Natural killer cell (primary cell): ENCODE results near the gene ACSS1. TPM values are rescaled to one million over a fixed set of nuclear protein-coding genes. Genes with fewer than 3 reads are reported as not detected.

Experiments used
- ATAC-seq, 3 donors: fragments of 150-1000 bp in 2 of 3; fragments of 200-7000 bp in 1 of 3; cut with Tn5 transposase; 1 replicate in 1 of 3; 2 replicates in 2 of 3; pipeline ENCODE4 v1.10.0; 2021; ENCODE audit warnings: mild to moderate bottlenecking in 2 of 3, moderate library complexity in 2 of 3
- DNase-seq, 2 donors: peaks; one replicate each; pipeline versions ENCODE4 v3.0.0 to v3.0.0-alpha.2; 2013 to 2021; ENCODE audit warnings: mixed read lengths in 1 of 2
- H3K27ac ChIP-seq: one replicate; pipeline ENCODE4 v1.5.1; 2013; ENCODE audit warnings: mild to moderate bottlenecking, low read length
- H3K27me3 ChIP-seq: one replicate; pipeline ENCODE4 v1.6.1; 2013; ENCODE audit warnings: low read length; ENCODE audit not compliant: control insufficient read depth, insufficient read depth
- H3K36me3 ChIP-seq: one replicate; pipeline ENCODE4 v1.6.1; 2013; ENCODE audit warnings: low read length; ENCODE audit not compliant: control insufficient read depth, insufficient read depth
- H3K4me1 ChIP-seq: one replicate; pipeline ENCODE4 v1.6.1; 2013; ENCODE audit warnings: low read length; ENCODE audit not compliant: control insufficient read depth, insufficient read depth
- H3K4me3 ChIP-seq: one replicate; pipeline ENCODE4 v1.5.1; 2013; ENCODE audit warnings: low read length
- H3K9me3 ChIP-seq: one replicate; pipeline ENCODE4 v1.6.1; 2013; ENCODE audit warnings: low read length; ENCODE audit not compliant: control insufficient read depth, insufficient read depth
- H3K27ac Mint-ChIP-seq, 2 donors: one replicate each; pipeline ENCODE4 v1.8.0; 2022; ENCODE audit warnings: mild to moderate bottlenecking in 2 of 2, mixed read lengths in 2 of 2, moderate library complexity in 1 of 2
- H3K27me3 Mint-ChIP-seq, 2 donors: one replicate each; pipeline ENCODE4 v1.8.0; 2022; ENCODE audit warnings: low read depth in 2 of 2, mixed read lengths in 2 of 2
- H3K36me3 Mint-ChIP-seq: one replicate; pipeline ENCODE4 v1.8.0; 2022; ENCODE audit warnings: mixed read lengths
- H3K4me1 Mint-ChIP-seq, 2 donors: one replicate each; pipeline ENCODE4 v1.8.0; 2022; ENCODE audit warnings: mixed read lengths in 2 of 2
- H3K4me3 Mint-ChIP-seq: one replicate; pipeline ENCODE4 v1.8.0; 2022; ENCODE audit warnings: mild to moderate bottlenecking, moderate library complexity, mixed read lengths
- H3K9me3 Mint-ChIP-seq, 2 donors: one replicate each; pipeline ENCODE4 v1.8.0; 2022; ENCODE audit warnings: mixed read lengths in 2 of 2
- WGBS: methylation state at CpG from one replicate; pipeline ENCODE4 v1.1.7; 2013; ENCODE audit warnings: missing lambda C conversion rate; ENCODE audit not compliant: insufficient coverage; 5-methylcytosine and 5-hydroxymethylcytosine counted together
- intact Hi-C: fragments of 100-400 bp; cut with micrococcal nuclease; formaldehyde crosslinking; loops from one replicate; pipeline ENCODE4 v1.14.2; 2022
- total RNA-seq, 4 donors: library from RNA; stranded (reverse); fragments of 120-200 nt in 1 of 4; gene quantifications; one replicate each; pipeline versions ENCODE4 v1.2.3 to v1.2.4, GENCODE V29; 2013 to 2022
- TF ChIP-seq, protein P1 (sequence below): fragments of 200-600 bp; IDR thresholded peaks from one replicate; pipeline ENCODE4 v1.8.0; 2022; ENCODE audit warnings: antibody characterized with exemption

ACSS1 gene
- total RNA-seq, 3 donors from 2014 or later (not counting 1 experiment from before 2014, with no cell fraction given): 46.3 to 67.4 (median 57.4) TPM

- no peaks in the 10 kb centered on the region for H3K27me3 Mint-ChIP-seq
- H3K4me3 ChIP-seq: no peak overlapping the region
- H3K27me3 ChIP-seq: no peaks in the 10 kb centered on the region
- H3K4me1 Mint-ChIP-seq: peaks cover 56 to 64% of the 10 kb centered on the region in 2 donors
- DNase-seq (peak in 1 of 2 donors; percentile 43), ATAC-seq (peak in 2 of 3 donors; percentile 50 to 81)
- H3K9me3 Mint-ChIP-seq: no peaks in the 10 kb centered on the region
- 74% methylated on average over 15 of the region's 15 CpGs for WGBS
- H3K36me3 ChIP-seq: peaks cover 7% of the 10 kb centered on the region
- H3K27ac ChIP-seq: peak overlapping the region; percentile 15
- H3K4me1 ChIP-seq: peaks cover 62% of the 10 kb centered on the region
- intact Hi-C loops: no loop called here
- peak overlapping the region; percentile 32 for H3K4me3 Mint-ChIP-seq
- no peaks in the 10 kb centered on the region for H3K36me3 Mint-ChIP-seq
- no peaks in the 10 kb centered on the region for H3K9me3 ChIP-seq
- peak overlapping the region; percentile 3 to 80 for H3K27ac Mint-ChIP-seq
- TF ChIP-seq, protein P1, sequence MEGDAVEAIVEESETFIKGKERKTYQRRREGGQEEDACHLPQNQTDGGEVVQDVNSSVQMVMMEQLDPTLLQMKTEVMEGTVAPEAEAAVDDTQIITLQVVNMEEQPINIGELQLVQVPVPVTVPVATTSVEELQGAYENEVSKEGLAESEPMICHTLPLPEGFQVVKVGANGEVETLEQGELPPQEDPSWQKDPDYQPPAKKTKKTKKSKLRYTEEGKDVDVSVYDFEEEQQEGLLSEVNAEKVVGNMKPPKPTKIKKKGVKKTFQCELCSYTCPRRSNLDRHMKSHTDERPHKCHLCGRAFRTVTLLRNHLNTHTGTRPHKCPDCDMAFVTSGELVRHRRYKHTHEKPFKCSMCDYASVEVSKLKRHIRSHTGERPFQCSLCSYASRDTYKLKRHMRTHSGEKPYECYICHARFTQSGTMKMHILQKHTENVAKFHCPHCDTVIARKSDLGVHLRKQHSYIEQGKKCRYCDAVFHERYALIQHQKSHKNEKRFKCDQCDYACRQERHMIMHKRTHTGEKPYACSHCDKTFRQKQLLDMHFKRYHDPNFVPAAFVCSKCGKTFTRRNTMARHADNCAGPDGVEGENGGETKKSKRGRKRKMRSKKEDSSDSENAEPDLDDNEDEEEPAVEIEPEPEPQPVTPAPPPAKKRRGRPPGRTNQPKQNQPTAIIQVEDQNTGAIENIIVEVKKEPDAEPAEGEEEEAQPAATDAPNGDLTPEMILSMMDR: no peak
Measured at GRCh38 chr20:25037288-25038102, 20.4 kb downstream of the ACSS1 start.

GRCh38 chr20:25036331-25036936, 21.5 kb downstream of the ACSS1 start:
- Mint-ChIP-seq H3K4me3 (peak overlapping the region; percentile 45), H3K36me3 (no peaks in the 10 kb centered on the region), H3K9me3 (no peaks in the 10 kb centered on the region), H3K27me3 (no peaks in the 10 kb centered on the region), H3K4me1 (peaks cover 48 to 56% of the 10 kb centered on the region in 2 donors), H3K27ac (peak overlapping the region; percentile 68 to 80)
- Histone ChIP-seq H3K4me3 (no peak overlapping the region), H3K27ac (no peak overlapping the region), H3K4me1 (peaks cover 51% of the 10 kb centered on the region), H3K9me3 (no peaks in the 10 kb centered on the region), H3K27me3 (no peaks in the 10 kb centered on the region), H3K36me3 (peaks cover 11% of the 10 kb centered on the region)
- intact Hi-C loops: no loop called here
- TF ChIP-seq, protein P1: no peak
- ATAC-seq: no peak
- WGBS: 35% methylated on average over 6 of the region's 7 CpGs
- no peak for DNase-seq

DNA sequence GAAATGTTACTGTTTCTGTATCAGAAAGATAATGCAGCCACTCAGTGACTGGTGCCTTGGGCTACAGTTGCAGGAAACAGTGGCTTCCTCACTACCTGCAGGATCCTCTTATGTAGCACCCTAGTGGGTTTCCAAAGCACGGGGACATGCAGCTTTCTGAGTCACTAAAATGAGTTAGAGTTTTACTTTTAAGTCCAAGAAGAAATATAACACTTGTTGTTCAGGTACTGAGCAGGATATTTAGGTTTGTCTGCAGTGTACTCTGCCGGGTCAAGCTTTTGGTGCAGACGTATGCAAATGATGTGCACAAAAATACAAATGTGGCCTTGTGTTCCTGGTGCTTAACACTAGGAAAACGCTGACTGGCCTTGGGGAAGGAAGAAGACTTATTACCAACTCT, 22.0 kb downstream of the ACSS1 start:
- Mint-ChIP-seq H3K27ac (peak overlapping the region; percentile 68 to 80), H3K4me3 (peak overlapping the region; percentile 40), H3K27me3 (no peaks in the 10 kb centered on the region), H3K9me3 (no peaks in the 10 kb centered on the region), H3K36me3 (no peaks in the 10 kb centered on the region), H3K4me1 (peaks cover 48 to 57% of the 10 kb centered on the region in 2 donors)
- no peak overlapping the region for H3K4me3 ChIP-seq
- H3K4me1 ChIP-seq: peaks cover 47% of the 10 kb centered on the region
- intact Hi-C loops: no loop called here
- H3K27me3 ChIP-seq: no peaks in the 10 kb centered on the region
- ATAC-seq (peak; percentile 14 to 74 (median 51)), DNase-seq (peak in 1 of 2 donors; percentile 38)
- no peak overlapping the region for H3K27ac ChIP-seq
- 14% methylated on average over 4 of the region's 4 CpGs for WGBS
- TF ChIP-seq, protein P1: no peak
- H3K36me3 ChIP-seq: peaks cover 14% of the 10 kb centered on the region
- no peaks in the 10 kb centered on the region for H3K9me3 ChIP-seq
